Sigmoid colon (tissue), 7 donors: ENCODE data around the gene EPX. TPM values are rescaled to one million over a fixed set of nuclear protein-coding genes. Genes with fewer than 3 reads are reported as not detected.

ENCODE experiments used
- DNase-seq: peaks from one replicate; pipeline ENCODE4 v3.0.0-alpha.2; 2019
- H3K27ac ChIP-seq, 4 donors: fragments of 200-600 bp; sonication (generic); one replicate each; pipeline ENCODE4 v1.5.1; 2016 to 2019; ENCODE audit warnings: mild to moderate bottlenecking in 1 of 4
- H3K27me3 ChIP-seq, 3 donors: fragments of 200-600 bp; sonication (generic); one replicate each; pipeline ENCODE4 v1.5.1; 2019; ENCODE audit warnings: mild to moderate bottlenecking in 1 of 3
- H3K36me3 ChIP-seq, 4 donors: fragments of 200-600 bp; sonication (generic); one replicate each; pipeline ENCODE4 v1.5.1; 2016 to 2019
- H3K4me1 ChIP-seq, 4 donors: fragments of 200-600 bp; sonication (generic); one replicate each; pipeline ENCODE4 v1.5.1; 2017 to 2019
- H3K4me3 ChIP-seq, 4 donors: fragments of 200-600 bp; sonication (generic); one replicate each; pipeline ENCODE4 v1.5.1; 2017 to 2019; ENCODE audit warnings: mild to moderate bottlenecking in 2 of 4, moderate library complexity in 1 of 4
- H3K9me3 ChIP-seq, 4 donors: fragments of 200-600 bp in 3 of 4; sonication (generic) in 3 of 4; one replicate each; pipeline versions ENCODE4 v1.5.1 to v1.6.1; 2013 to 2019
- CTCF ChIP-seq, 4 experiments: fragments of 450-650 bp in 3 of 4; fragments of 200-600 bp in 1 of 4; IDR thresholded peaks; one replicate each; pipeline ENCODE4 v1.5.1; 2016 to 2019; ENCODE audit warnings: antibody characterized with exemption in 4 of 4, mild to moderate bottlenecking in 3 of 4, moderate library complexity in 2 of 4
- EP300 ChIP-seq, 4 donors: sonication (generic); formaldehyde crosslinking; IDR thresholded peaks; one replicate each; pipeline ENCODE4 v1.6.1; 2017; ENCODE audit warnings: antibody characterized with exemption in 4 of 4
- POLR2A ChIP-seq, 2 donors: fragments of 450-650 bp; IDR thresholded peaks; one replicate each; pipeline ENCODE4 v1.6.1; 2016; ENCODE audit warnings: antibody characterized with exemption in 2 of 2, mild to moderate bottlenecking in 2 of 2, moderate library complexity in 2 of 2
- POLR2AphosphoS5 ChIP-seq, 4 donors: sonication (generic); formaldehyde crosslinking; IDR thresholded peaks; one replicate each; pipeline ENCODE4 v1.6.1; 2017; ENCODE audit warnings: antibody characterized with exemption in 4 of 4
- WGBS, 2 donors: extraction: QIAGEN DNeasy Blood & Tissue Kit; methylation state at CpG; one replicate each; pipeline ENCODE4 v1.1.7; 2013; 5-methylcytosine and 5-hydroxymethylcytosine counted together
- intact Hi-C: fragments of 100-400 bp; cut with DNase I; formaldehyde crosslinking; loops from one replicate; pipeline ENCODE4 v1.15.1; 2023
- polyA plus RNA-seq, 3 donors: library from polyadenylated mRNA; stranded (reverse); fragments of 200-250 nt; gene quantifications; one replicate each; pipeline ENCODE4 v1.2.3, GENCODE V29; 2013
- total RNA-seq, 4 donors: library from RNA; depleted of rRNA; stranded (reverse); fragments of >200 nt; gene quantifications; one replicate each; pipeline ENCODE4 v1.1.0, GENCODE V29; 2016
- donor health status: healthy with polysubstance abuse.
- donor health status: Bipolar disorder and iron deficiency.
- donor health status: healthy.

Gene EPX
- total and polyA plus RNA-seq, 7 donors, result 0.03 TPM; not detected in 6

DNA sequence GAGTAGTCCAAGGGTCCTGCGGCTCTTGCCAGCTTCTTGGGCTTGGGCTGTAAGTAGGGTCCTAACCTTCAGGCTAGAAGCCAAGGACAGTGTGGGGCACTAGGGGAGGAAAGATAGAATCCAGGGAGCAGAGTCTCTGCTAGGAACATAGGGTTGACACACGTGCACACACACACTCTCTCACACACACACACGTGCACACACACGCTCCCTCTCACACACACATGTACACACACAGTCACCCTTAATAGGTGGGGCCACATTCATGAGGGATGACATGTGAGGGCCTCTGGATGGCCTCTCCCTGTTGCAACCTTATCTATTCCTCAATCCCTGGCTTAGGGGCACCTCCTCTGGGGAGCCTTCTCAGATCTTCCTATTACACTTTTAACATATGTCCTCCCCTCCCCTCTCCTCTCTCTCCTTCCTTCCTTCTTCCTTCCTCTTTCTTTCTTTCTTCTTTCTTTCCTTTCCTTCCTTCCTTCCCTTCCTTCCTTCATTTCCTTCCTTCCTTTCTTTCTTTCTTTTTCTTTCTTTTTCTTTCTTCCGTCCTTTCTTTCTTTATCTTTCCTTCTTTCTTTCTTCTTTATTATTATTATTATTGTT, 3.1 kb downstream of the EPX start:
- intact Hi-C loops, result no loop called here
- peaks cover 0 to 32% (median 11%) of the 10 kb centered on the region in 3 donors for H3K27me3 ChIP-seq

DNA sequence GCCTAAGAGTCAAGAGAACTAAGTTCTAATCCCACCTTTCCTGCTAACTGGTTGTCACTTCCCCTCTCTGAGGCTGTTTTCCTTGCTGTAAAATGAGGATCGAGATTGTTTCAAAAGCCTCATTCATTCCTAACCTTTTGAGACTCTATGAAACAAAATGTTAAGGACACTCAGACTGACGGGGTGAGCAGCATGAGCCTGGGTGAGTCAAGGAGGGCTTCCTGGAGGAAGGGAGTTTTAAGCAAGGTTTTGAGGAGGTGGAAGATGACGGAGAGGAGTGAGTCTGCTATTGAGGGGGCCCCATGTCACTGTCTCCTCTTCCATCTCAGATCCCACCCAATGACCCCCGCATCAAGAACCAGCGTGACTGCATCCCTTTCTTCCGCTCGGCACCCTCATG, 4.1 kb downstream of the EPX start:
- Histone ChIP-seq H3K27ac (no peak overlapping the region), H3K4me3 (no peak overlapping the region), H3K9me3 (no peaks in the 10 kb centered on the region), H3K36me3 (no peaks in the 10 kb centered on the region), H3K27me3 (peaks cover 0 to 27% (median 4%) of the 10 kb centered on the region in 3 donors), H3K4me1 (no peaks in the 10 kb centered on the region)
- TF ChIP-seq POLR2AphosphoS5 (IDR thresholded peaks at IDR 0.05) (no peak), CTCF (IDR thresholded peaks at IDR 0.05) (no peak)
- 83 to 87% methylated on average over 7 of the region's 7 CpGs for WGBS, 2 donors
- intact Hi-C loops, result no loop called here
- no peak for DNase-seq

More for the DNA sequence above, 3.1 kb downstream of the EPX start:
- no peaks in the 10 kb centered on the region for H3K36me3 ChIP-seq
- H3K4me1 ChIP-seq, result no peaks in the 10 kb centered on the region
- H3K4me3 ChIP-seq, result no peak overlapping the region
- no peaks in the 10 kb centered on the region for H3K9me3 ChIP-seq
- no peak for DNase-seq
- no peak overlapping the region for H3K27ac ChIP-seq
- 68 to 85% methylated on average over 5 of the region's 5 CpGs for WGBS, 2 donors
- no peak for TF ChIP-seq CTCF (IDR thresholded peaks at IDR 0.05)
- TF ChIP-seq EP300 (IDR thresholded peaks at IDR 0.05), result no peak

GRCh38 chr17:58200024-58200633, 7.6 kb downstream of the EPX start:
- Histone ChIP-seq H3K4me3 (no peak overlapping the region), H3K27ac (no peak overlapping the region), H3K9me3 (no peaks in the 10 kb centered on the region), H3K27me3 (peaks cover 0 to 16% (median 0%) of the 10 kb centered on the region in 3 donors), H3K36me3 (no peaks in the 10 kb centered on the region), H3K4me1 (no peaks in the 10 kb centered on the region)
- 43 to 47% methylated on average over 14 of the region's 14 CpGs for WGBS, 2 donors
- intact Hi-C loops, result no loop called here
- DNase-seq, result peak; percentile 66
- TF ChIP-seq CTCF (IDR thresholded peaks at IDR 0.05) (peak in 1 of 4 experiments; percentile 26), POLR2AphosphoS5 (IDR thresholded peaks at IDR 0.05) (no peak)

GRCh38 chr17:58202859-58203258, 10.3 kb downstream of the EPX start:
- 89 to 91% methylated on average over 7 of the region's 7 CpGs for WGBS, 2 donors
- no peaks in the 10 kb centered on the region for H3K4me1 ChIP-seq
- H3K27me3 ChIP-seq, result peaks cover 0 to 14% (median 0%) of the 10 kb centered on the region in 3 donors
- no peak for TF ChIP-seq CTCF (IDR thresholded peaks at IDR 0.05)
- TF ChIP-seq EP300 (IDR thresholded peaks at IDR 0.05), result no peak
- TF ChIP-seq POLR2AphosphoS5 (IDR thresholded peaks at IDR 0.05), result no peak
- TF ChIP-seq POLR2A (IDR thresholded peaks at IDR 0.05), result no peak
- peaks cover 0 to 21% (median 2%) of the 10 kb centered on the region in 4 donors for H3K36me3 ChIP-seq
- H3K27ac ChIP-seq, result no peak overlapping the region
- H3K4me3 ChIP-seq, result no peak overlapping the region
- intact Hi-C loops, result no loop called here
- no peak for DNase-seq
- no peaks in the 10 kb centered on the region for H3K9me3 ChIP-seq

GRCh38 chr17:58204796-58205195, 12.3 kb downstream of the EPX start:
- TF ChIP-seq CTCF (IDR thresholded peaks at IDR 0.05) (no peak), POLR2A (IDR thresholded peaks at IDR 0.05) (no peak), EP300 (IDR thresholded peaks at IDR 0.05) (no peak), POLR2AphosphoS5 (IDR thresholded peaks at IDR 0.05) (no peak)
- DNase-seq, result no peak
- WGBS, 2 donors, result 90 to 95% methylated on average over 5 of the region's 5 CpGs
- Histone ChIP-seq H3K4me3 (no peak overlapping the region), H3K27me3 (no peaks in the 10 kb centered on the region), H3K9me3 (no peaks in the 10 kb centered on the region), H3K27ac (no peak overlapping the region), H3K36me3 (peaks cover 0 to 35% (median 5%) of the 10 kb centered on the region in 4 donors), H3K4me1 (no peaks in the 10 kb centered on the region)
- intact Hi-C loops, result no loop called here
